Activated T-helper 1 cell treated with anti-CD3 and anti-CD28 coated beads, Interleukin-12 subunit alpha, Interleukin-12 subunit beta, Interleukin-2, Interleukin-4 antibody, amounts not matched to agents 30 ng/mL and 10 ng/mL and 1 ng/mL, durations not matched to agents 14 hours and 24 hours and 36 hours (primary cell): Measurements from ENCODE around the gene USP19. TPM values are rescaled to one million over a fixed set of nuclear protein-coding genes. Genes with fewer than 3 reads are reported as not detected.
A peak's percentile ranks its signal among the peaks of the same experiment; 100 is the strongest.

ENCODE experiments used
- DNase-seq: peaks from one replicate; pipeline ENCODE4 v3.0.0; 2021; ENCODE audit warnings: low spot score
- H3K27ac Mint-ChIP-seq: one replicate; pipeline ENCODE4 v1.8.0; 2021; ENCODE audit warnings: mild to moderate bottlenecking, mixed read lengths
- H3K27me3 Mint-ChIP-seq: one replicate; pipeline ENCODE4 v1.8.0; 2022; ENCODE audit warnings: mild to moderate bottlenecking, moderate library complexity, mixed read lengths; ENCODE audit not compliant: insufficient read depth
- H3K36me3 Mint-ChIP-seq: one replicate; pipeline ENCODE4 v1.8.0; 2021; ENCODE audit warnings: low read depth, mixed read lengths
- H3K4me1 Mint-ChIP-seq: one replicate; pipeline ENCODE4 v1.8.0; 2021; ENCODE audit warnings: low read depth, mixed read lengths
- H3K4me3 Mint-ChIP-seq: one replicate; pipeline ENCODE4 v1.8.0; 2021; ENCODE audit warnings: mild to moderate bottlenecking, moderate library complexity, mixed read lengths
- H3K9me3 Mint-ChIP-seq: one replicate; pipeline ENCODE4 v1.8.0; 2021; ENCODE audit warnings: mixed read lengths
- intact Hi-C: fragments of 100-400 bp; cut with micrococcal nuclease; formaldehyde crosslinking; loops from one replicate; pipeline ENCODE4 v1.15.1; 2024
- total RNA-seq: library from RNA; stranded (reverse); gene quantifications from 2 replicates; pipeline ENCODE4 v1.2.3, GENCODE V29; 2022

The USP19 gene
- total RNA-seq, 1 donor from 2014 or later, result 57.7 TPM

DNA sequence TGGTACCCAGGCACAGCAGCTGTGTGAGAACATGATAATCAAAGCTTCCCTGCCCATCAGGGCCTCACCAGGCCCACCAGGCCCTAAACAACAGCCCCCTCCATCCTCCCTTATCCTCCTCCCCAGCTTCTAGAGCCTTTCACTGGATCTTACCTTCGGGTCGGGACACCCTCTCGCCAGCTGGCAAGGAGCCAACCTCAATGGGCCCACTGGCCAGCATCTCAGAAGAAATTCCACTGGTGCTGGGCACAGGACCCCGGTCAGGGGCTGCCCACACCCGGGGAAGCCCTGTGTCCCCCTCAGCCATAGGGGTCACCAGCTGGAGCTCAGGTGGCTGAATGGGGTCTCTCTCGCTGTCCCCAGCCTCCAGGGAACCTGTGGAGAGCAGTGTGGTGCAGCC is 9.3 kb downstream of the USP19 start:
- Mint-ChIP-seq H3K4me1 (no peaks in the 10 kb centered on the region), H3K27me3 (no peaks in the 10 kb centered on the region), H3K27ac (no peak overlapping the region), H3K4me3 (no peak overlapping the region), H3K36me3 (peaks cover 48% of the 10 kb centered on the region), H3K9me3 (no peaks in the 10 kb centered on the region)
- intact Hi-C loops, result no loop called here
- no peak for DNase-seq

DNA sequence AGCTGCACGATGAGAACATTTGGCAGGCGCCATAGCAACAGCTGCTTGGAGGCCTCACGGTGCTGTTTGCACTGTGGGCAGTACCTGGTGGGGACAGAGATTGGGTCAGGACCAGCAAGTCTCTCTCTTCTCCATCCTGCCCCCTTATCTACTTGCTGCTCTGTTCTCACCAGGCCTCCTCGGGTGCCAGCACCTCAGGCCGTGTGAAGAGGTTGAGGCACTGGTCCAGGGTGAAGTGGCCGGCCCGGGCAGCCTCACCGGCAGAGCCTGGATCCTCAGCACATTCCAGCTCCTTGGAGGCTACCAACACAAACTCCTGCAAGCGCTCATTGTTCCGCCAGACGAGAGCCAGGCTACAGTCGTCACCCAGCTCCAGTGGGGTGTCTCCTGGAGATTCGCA is 9.8 kb downstream of the USP19 start:
- intact Hi-C loops, result no loop called here
- H3K9me3 Mint-ChIP-seq, result no peaks in the 10 kb centered on the region

DNA sequence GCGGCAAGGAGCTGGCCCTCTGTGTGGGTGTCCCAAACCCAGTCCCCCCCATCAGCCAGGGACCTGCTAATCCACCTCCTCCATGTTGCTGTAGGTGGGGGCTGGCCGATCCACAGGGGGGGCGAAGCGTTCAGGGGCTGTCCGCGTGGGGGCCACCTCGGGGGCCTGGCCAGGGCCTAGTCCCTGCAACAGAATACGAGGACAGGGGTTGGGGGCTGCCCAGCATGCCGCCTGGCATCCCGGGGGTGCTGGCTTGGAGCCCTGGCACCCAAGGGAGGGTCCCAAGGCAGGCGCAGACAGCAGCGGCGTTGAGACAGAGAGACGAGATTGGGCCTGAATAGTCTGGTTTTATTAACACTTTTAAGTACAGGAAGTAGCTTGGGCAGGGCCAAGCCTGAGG is 12.3 kb downstream of the USP19 start:
- Mint-ChIP-seq H3K9me3 (no peaks in the 10 kb centered on the region), H3K4me3 (no peak overlapping the region), H3K27ac (no peak overlapping the region), H3K36me3 (peaks cover 30% of the 10 kb centered on the region), H3K27me3 (no peaks in the 10 kb centered on the region), H3K4me1 (peaks cover 21% of the 10 kb centered on the region)
- no peak for DNase-seq
- intact Hi-C loops, result no loop called here

More for the DNA sequence above, 9.8 kb downstream of the USP19 start:
- H3K4me3 Mint-ChIP-seq, result no peak overlapping the region
- no peak for DNase-seq
- H3K27ac Mint-ChIP-seq, result no peak overlapping the region
- H3K27me3 Mint-ChIP-seq, result no peaks in the 10 kb centered on the region
- H3K4me1 Mint-ChIP-seq, result peaks cover 3% of the 10 kb centered on the region
- H3K36me3 Mint-ChIP-seq, result peaks cover 43% of the 10 kb centered on the region

DNA sequence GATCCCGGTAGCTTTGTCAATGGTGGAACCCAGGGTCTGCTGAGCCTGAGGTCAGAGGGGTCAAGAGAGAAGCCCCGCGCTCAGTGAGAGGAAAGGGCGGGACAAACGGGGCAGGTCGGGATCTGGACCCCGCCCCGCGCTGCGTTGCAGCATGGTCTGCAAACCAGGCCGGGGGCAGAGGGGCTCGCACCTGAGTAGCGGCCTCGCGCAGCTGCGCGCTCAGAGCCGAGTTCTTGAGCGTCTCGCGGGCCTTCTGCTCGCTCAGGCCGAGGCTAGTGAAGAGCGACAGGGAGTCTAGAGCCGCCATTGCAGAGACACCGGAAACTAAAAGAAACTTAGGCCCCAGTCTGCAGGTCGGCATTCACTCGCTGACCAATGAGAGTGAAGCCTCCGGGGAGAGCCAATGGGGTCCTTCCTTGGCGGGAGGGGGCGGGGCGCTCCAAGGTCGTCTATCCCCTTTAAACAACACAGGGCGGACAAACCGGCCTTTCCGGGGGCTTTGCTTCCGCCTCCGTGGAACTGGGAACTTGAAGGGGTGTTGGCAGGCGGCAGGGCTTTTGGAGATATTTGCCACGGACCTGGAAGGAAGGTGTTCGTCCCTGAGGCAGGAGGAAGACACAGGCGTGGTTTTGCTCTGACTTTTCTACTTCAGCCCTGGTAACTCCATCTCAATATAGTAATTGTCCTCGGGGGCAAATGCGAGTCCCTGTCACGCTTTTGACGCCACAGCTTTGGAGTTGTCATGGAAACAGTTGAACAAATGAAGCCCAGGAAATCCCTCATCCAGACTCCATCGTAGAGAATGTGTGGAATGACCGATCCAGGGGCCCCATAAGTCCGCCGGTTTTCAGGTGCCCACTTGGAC is 16.0 kb downstream of the USP19 start, which contains the start of gene QARS1:
TSS of gene QARS1 (minus strand) at position 331 of the 865 bp plus-strand sequence. CDS start at position 307, 24 bp downstream.
- peak within 1 kb of the TSS; percentile 98 for H3K4me3 Mint-ChIP-seq
- no peaks in the 10 kb centered on the region for H3K27me3 Mint-ChIP-seq
- H3K9me3 Mint-ChIP-seq, result no peaks in the 10 kb centered on the region
- H3K27ac Mint-ChIP-seq, result peak within 1 kb of the TSS; percentile 94
- intact Hi-C loops, result loop anchor here (1.0 to 5.0 kb wide), 4 partner anchors 10 to 66 kb away; partner anchors contain the start of genes KLHDC8B, QRICH1 and USP19
- peak; percentile 87 for DNase-seq
- H3K36me3 Mint-ChIP-seq, result peaks cover 28% of the 10 kb centered on the region
- peaks cover 27% of the 10 kb centered on the region for H3K4me1 Mint-ChIP-seq

DNA sequence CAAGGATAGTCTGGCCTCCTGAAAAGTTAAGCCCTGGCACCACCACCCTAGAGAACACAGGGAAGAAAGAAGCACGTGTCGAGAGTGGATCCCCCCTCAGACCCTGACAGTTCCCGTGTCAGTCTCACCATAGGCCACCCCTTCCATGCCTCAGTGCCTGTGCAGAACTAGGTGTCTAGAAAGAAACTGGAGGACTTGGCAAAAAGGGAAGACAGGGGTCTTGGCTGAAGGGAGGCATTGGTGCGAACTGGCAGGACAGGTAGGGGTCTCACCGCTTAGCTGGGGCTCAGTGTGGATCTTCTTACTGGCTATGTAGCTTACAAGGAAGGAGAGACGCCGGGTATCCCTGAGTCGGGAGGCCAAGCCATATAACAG is 16.6 kb downstream of the USP19 start:
- H3K27ac Mint-ChIP-seq, result peak overlapping the region; percentile 94
- no peaks in the 10 kb centered on the region for H3K9me3 Mint-ChIP-seq
- H3K4me1 Mint-ChIP-seq, result peaks cover 32% of the 10 kb centered on the region
- H3K36me3 Mint-ChIP-seq, result peaks cover 28% of the 10 kb centered on the region
- H3K4me3 Mint-ChIP-seq, result peak overlapping the region; percentile 98
- no peaks in the 10 kb centered on the region for H3K27me3 Mint-ChIP-seq
- DNase-seq, result no peak
- intact Hi-C loops, result loop anchor here (1.0 to 5.0 kb wide), 4 partner anchors 10 to 67 kb away; partner anchors contain the start of genes KLHDC8B, QRICH1 and USP19

DNA sequence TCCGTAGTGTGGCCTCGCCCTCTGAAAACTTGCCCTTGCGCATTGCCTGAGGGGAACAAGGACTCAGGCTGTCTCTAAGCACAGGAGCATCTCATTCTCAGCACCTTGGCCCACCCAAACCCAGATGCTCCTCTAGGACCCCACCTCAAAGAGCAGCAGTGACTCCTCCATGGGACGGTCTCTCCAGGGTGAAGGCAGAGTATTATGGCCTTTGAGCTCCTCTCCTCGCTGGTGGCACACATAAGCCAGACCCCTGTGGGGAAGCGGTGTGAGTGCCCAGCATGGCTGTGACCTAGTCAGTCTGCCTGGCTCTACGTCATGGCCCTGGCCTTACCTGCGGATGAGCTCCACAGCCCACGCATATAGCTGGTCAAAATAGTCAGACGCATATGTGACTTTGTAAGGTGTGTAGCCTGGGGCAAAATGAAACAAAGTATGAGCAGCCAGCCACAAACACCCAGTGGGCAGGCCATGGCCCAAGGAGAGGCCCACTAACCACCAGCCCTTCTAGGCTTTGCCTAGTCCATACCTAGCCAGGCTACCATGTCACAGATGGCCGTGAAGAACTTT is 20.5 kb downstream of the USP19 start:
- intact Hi-C loops, result loop anchor here (5.0 kb wide), 1 partner anchor 57 kb away; no protein-coding TSS in a partner anchor
- Mint-ChIP-seq H3K27ac (no peak overlapping the region), H3K9me3 (no peaks in the 10 kb centered on the region), H3K27me3 (no peaks in the 10 kb centered on the region), H3K4me3 (no peak overlapping the region), H3K4me1 (peaks cover 25% of the 10 kb centered on the region), H3K36me3 (peaks cover 32% of the 10 kb centered on the region)
- no peak for DNase-seq

DNA sequence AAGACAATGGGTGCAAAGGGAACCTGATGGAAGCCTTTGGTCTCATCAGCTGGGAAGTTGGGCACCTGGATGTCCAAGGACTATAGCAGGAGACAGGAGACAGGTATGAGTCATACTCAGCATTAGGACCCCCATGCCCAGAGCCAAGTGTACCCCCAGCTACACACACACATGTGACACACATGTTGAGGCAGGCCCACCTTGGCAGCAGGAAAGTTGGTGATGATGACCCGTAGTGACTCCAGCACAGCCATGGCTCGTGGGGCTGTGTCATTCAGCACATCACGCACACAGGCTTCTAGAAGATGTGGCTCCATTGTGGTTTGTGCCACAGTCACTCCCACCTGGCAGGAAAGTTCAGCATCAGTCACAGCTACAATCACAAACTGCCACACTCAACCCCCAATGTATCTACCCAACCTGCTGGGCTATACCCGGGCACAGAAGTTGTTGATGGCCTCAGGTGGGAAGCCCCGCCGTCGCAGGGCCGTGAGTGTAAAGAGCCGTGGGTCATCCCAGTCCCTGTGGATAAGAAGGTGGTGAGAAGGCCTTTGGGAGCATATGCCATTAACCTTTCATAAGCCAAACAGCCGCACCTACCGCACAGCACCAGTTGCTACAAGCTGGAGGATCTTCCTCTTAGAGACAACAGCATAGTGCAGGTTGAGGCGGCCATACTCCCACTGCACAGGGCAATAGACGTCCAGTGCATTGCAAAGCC is 21.6 kb downstream of the USP19 start:
- DNase-seq, result no peak
- intact Hi-C loops, result loop anchor here (10.0 kb wide), 1 partner anchor 414 kb away; the partner anchor contains the start of gene NCKIPSD
- Mint-ChIP-seq H3K27me3 (no peaks in the 10 kb centered on the region), H3K4me1 (peaks cover 23% of the 10 kb centered on the region), H3K4me3 (no peak overlapping the region), H3K36me3 (peaks cover 32% of the 10 kb centered on the region), H3K9me3 (no peaks in the 10 kb centered on the region), H3K27ac (no peak overlapping the region)

DNA sequence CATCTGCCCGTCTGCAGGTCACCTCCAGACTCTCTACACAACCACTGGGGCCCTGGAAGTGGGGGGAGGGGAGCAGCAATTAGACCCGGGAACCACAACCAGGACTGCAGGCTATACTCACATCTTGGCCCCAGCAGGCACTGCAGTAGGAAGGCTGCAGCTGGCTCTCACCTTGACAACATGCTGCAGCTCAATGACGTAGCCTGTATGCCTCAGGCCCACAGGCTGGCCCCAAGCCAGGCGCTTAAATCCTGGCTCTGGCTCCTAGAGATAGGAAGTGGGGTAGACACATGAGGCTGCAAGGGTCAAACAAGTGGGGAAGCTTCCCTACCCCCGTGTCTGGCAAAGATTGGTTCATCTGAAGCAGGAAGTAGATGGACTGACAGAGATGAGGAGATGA is 22.2 kb downstream of the USP19 start:
- H3K36me3 Mint-ChIP-seq, result peaks cover 32% of the 10 kb centered on the region
- no peaks in the 10 kb centered on the region for H3K27me3 Mint-ChIP-seq
- H3K4me1 Mint-ChIP-seq, result peaks cover 17% of the 10 kb centered on the region
- intact Hi-C loops, result loop anchor here (10.0 kb wide), 1 partner anchor 414 kb away; the partner anchor contains the start of gene NCKIPSD
- H3K27ac Mint-ChIP-seq, result no peak overlapping the region
- H3K4me3 Mint-ChIP-seq, result no peak overlapping the region
- no peaks in the 10 kb centered on the region for H3K9me3 Mint-ChIP-seq
- DNase-seq, result no peak

DNA sequence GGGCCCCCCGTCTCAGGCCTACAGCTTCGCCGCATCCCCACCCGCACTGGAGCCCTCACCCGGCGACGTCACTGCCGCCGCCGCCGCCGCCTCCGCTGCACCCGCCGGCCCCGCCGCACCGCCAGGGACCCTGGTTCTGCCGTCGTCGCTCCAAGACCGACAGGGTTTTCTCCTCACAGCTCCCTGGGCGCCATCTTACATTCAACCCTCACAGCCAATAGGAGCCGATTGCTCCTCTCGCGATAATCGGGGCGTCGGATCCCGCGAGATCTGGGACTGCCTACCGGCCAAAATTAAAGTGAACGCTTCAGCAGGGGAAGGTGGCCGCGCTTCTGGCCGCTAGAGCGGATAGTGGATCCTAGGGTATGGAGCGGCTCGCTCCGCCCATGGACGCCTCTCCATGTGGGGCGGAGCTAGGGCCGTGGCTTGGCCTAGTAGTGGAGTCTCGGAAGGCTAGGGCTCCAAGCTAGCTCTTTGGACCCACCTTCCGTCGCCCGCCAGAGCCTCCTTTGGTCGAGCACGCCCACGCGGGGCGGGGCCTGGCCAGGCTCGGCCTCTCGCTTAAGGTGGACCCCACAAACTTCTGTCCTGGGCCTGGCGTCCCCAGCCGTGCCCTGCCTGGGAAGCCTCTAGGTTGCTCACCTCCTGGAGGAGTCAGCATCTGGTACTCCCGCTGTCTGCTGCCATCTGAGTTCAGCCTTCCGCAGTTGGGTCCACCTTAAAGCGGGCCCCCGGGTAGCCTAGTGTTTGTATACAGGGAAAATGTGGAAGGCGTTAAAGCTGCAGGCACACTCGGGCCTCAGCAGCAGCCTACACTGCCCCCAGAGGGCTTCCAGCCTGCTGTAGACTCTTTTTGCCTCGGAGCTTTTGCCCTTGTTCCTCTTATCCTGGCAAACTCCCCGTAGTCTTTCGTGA is 26.5 kb downstream of the USP19 start, which contains the start of gene QRICH1:
TSS of gene QRICH1 (minus strand) at position 219 of the 915 bp plus-strand sequence. CDS start 17,054 bp downstream, outside the sequence.
- intact Hi-C loops, result loop anchor here (1.0 to 10.0 kb wide), 18 partner anchors 10 to 1312 kb away; partner anchors contain the start of genes ARIH2, C3orf62, DAG1 and GPX1
- Mint-ChIP-seq H3K4me3 (peak within 1 kb of the TSS; percentile 97), H3K36me3 (peaks cover 19% of the 10 kb centered on the region), H3K4me1 (peaks cover 30% of the 10 kb centered on the region), H3K27me3 (no peaks in the 10 kb centered on the region), H3K9me3 (no peaks in the 10 kb centered on the region), H3K27ac (peak within 1 kb of the TSS; percentile 98)
- peak; percentile 94 for DNase-seq

DNA sequence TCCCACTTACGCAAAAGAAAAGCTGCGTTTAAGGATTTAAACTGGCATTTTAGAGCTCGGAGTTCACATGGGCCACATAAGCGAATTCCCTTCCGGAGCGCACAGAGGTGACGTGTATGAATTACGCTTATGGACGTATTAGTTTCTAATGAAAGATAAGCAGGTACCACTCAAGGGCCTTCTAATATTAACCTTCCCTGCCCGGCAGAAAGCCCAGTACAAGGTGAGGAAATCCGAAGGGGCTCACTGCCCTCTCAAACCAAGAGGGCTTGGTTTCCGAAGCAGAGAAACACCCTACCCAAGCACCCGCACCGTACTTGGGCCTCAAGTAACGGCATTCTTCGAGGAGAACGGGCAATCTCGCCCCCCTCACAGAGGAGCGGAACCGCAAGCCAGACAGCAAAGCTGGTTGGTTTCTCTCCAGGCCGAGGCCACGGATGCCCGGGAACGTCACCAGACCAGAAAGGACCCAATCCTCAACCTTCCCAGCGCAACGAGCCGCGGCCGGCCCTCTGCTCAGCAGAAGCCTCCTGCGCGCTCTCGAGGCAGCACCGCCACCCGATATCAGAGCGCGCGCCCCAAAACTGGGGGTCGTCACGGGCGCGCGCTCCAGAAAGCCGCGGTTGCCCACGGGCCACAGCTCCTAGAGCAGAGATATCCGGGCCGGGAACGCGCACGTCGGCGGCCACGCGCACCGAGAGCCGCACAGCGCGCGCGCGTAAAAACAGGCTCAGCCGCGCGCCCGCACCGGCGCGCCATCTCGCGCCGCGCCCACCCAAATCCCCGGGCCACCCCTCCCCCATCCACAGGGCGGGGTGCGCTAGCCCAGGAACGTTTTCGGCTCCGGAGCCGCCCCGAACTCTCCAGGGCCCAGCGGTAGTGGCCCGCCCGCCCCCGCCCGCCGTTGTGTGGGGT is 27.4 kb downstream of the USP19 start:
- Mint-ChIP-seq H3K36me3 (peaks cover 12% of the 10 kb centered on the region), H3K4me1 (peaks cover 32% of the 10 kb centered on the region), H3K9me3 (no peaks in the 10 kb centered on the region), H3K27ac (peak overlapping the region; percentile 91), H3K4me3 (peak overlapping the region; percentile 97), H3K27me3 (no peaks in the 10 kb centered on the region)
- intact Hi-C loops, result loop anchor here (5.0 to 10.0 kb wide), 4 partner anchors 264 to 1311 kb away; partner anchors contain the start of genes GPX1, MST1, NCKIPSD and RNF123
- peak; percentile 78 for DNase-seq

DNA sequence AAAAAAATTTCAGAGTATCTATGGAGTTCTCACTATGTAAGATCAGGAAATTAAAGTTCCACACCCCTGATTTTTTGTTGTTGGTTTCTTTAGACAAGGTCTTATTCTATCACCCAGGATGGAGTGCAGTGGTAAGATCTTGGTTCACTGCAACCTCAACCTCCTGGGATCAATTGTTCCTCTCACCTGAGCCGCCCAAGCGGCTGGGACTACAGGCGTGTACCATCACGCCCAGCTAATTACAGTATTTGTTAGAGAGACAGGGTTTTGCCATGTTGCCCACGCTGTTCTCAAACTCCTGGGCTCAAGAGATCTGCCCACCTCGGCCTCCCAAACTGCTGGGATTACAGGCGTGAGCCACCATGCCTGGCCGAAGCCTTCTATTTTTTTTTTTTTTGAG is 39.2 kb downstream of the USP19 start:
- H3K4me3 Mint-ChIP-seq, result no peak overlapping the region
- H3K36me3 Mint-ChIP-seq, result peaks cover 12% of the 10 kb centered on the region
- no peaks in the 10 kb centered on the region for H3K9me3 Mint-ChIP-seq
- no peak for DNase-seq
- H3K27ac Mint-ChIP-seq, result no peak overlapping the region
- no peaks in the 10 kb centered on the region for H3K27me3 Mint-ChIP-seq
- intact Hi-C loops, result no loop called here
- no peaks in the 10 kb centered on the region for H3K4me1 Mint-ChIP-seq
